B cell (primary cell): ENCODE data around the gene CCDC122. TPM values are rescaled to one million over a fixed set of nuclear protein-coding genes. Genes with fewer than 3 reads are reported as not detected.

ENCODE experiments used
- ATAC-seq: fragments of 200-7000 bp; cut with Tn5 transposase; one replicate; pipeline ENCODE4 v1.10.0; 2021; ENCODE audit warnings: low read depth, mild to moderate bottlenecking, moderate number of reproducible peaks, moderate library complexity
- CTCF ChIA-PET: fragments of 350-600 bp; sonication (Branson Sonifier 250); formaldehyde crosslinking; loops from one replicate; lab custom pipeline; 2021; ENCODE audit warnings: antibody characterized with exemption, inconsistent platforms; lab: Charles Lee
- POLR2A ChIA-PET: fragments of 350-600 bp; sonication (Branson Sonifier 250); formaldehyde crosslinking; loops from one replicate; lab custom pipeline; 2021; ENCODE audit warnings: antibody characterized with exemption; lab: Charles Lee
- DNase-seq: peaks from one replicate; pipeline ENCODE4 v3.0.0; 2013
- H2AFZ ChIP-seq: 2 replicates; pipeline ENCODE4 v1.6.1; 2012; ENCODE audit warnings: mild to moderate bottlenecking, low read depth, low read length; ENCODE audit not compliant: insufficient read depth, poor library complexity, severe bottlenecking
- H3K27ac ChIP-seq, 2 donors: 1 replicate in 1 of 2; 2 replicates in 1 of 2; pipeline ENCODE4 v1.5.1; 2012 to 2013; ENCODE audit warnings: low read length in 2 of 2, mild to moderate bottlenecking in 2 of 2, moderate library complexity in 1 of 2
- H3K27me3 ChIP-seq, 4 experiments: fragments of 200-600 bp in 1 of 4; sonication (generic) in 1 of 4; replicated peaks in 1 of 4; 1 replicate in 2 of 4; 2 replicates in 2 of 4; pipeline versions ENCODE4 v1.6.1 to v1.7.0; 2013 to 2016; ENCODE audit warnings: low read length in 3 of 4, mild to moderate bottlenecking in 2 of 4, mixed read lengths in 1 of 4, moderate library complexity in 1 of 4; ENCODE audit not compliant: insufficient read depth in 4 of 4, control insufficient read depth in 3 of 4; ENCODE audit errors: control extremely low read depth in 1 of 4
- H3K36me3 ChIP-seq, 2 experiments: replicated peaks in 1 of 2; 1 replicate in 1 of 2; 2 replicates in 1 of 2; pipeline versions ENCODE4 v1.6.1 to v1.7.1; 2013; ENCODE audit warnings: low read length in 1 of 2; ENCODE audit not compliant: insufficient read depth in 2 of 2, control insufficient read depth in 1 of 2; ENCODE audit errors: control extremely low read depth in 1 of 2, extremely low read depth in 1 of 2
- H3K4me1 ChIP-seq, 2 donors: fragments of 200-600 bp in 1 of 2; sonication (generic) in 1 of 2; 1 replicate in 1 of 2; 2 replicates in 1 of 2; pipeline versions ENCODE4 v1.5.1 to v1.6.1; 2013 to 2017; ENCODE audit warnings: low read length in 2 of 2; ENCODE audit not compliant: control insufficient read depth in 2 of 2, insufficient read depth in 2 of 2
- H3K4me2 ChIP-seq: replicated peaks from 2 replicates; pipeline ENCODE3; 2012; ENCODE audit warnings: mild to moderate bottlenecking, low read depth, low read length; ENCODE audit not compliant: poor library complexity, severe bottlenecking
- H3K4me3 ChIP-seq, 5 experiments: fragments of 200-600 bp in 1 of 5; sonication (generic) in 1 of 5; 1 replicate in 3 of 5; 2 replicates in 2 of 5; pipeline versions ENCODE4 v1.5.1 to v1.7.0; 2011 to 2016; ENCODE audit warnings: low read length in 4 of 5, mild to moderate bottlenecking in 4 of 5, low read depth in 2 of 5, control low read depth in 1 of 5, moderate library complexity in 1 of 5; ENCODE audit not compliant: insufficient read depth in 1 of 5; ENCODE audit errors: control extremely low read depth in 1 of 5, extremely low read depth in 1 of 5
- H3K79me2 ChIP-seq: fragments of 200-600 bp; sonication (generic); one replicate; pipeline ENCODE4 v1.6.0; 2016; ENCODE audit warnings: low read length; ENCODE audit not compliant: control insufficient read depth, insufficient read depth
- H3K9ac ChIP-seq: fragments of 200-600 bp; sonication (generic); 2 replicates; pipeline ENCODE4 v1.6.1; 2017; ENCODE audit warnings: mild to moderate bottlenecking, low read length, moderate library complexity
- H3K9me3 ChIP-seq, 3 donors: one replicate each; pipeline versions ENCODE4 v1.6.1 to v1.7.1; 2013; ENCODE audit warnings: low read length in 2 of 3; ENCODE audit not compliant: control insufficient read depth in 2 of 3, insufficient read depth in 1 of 3; ENCODE audit errors: control extremely low read depth in 1 of 3
- H4K20me1 ChIP-seq: 2 replicates; pipeline ENCODE4 v1.6.0; 2012; ENCODE audit warnings: mild to moderate bottlenecking, low read length; ENCODE audit not compliant: insufficient read depth, control insufficient read depth, poor library complexity, severe bottlenecking
- H3K27ac Mint-ChIP-seq: one replicate; pipeline ENCODE4 v1.8.0; 2021; ENCODE audit warnings: mixed read lengths
- H3K27me3 Mint-ChIP-seq: one replicate; pipeline ENCODE4 v1.8.0; 2021; ENCODE audit warnings: mixed read lengths
- H3K4me1 Mint-ChIP-seq: one replicate; pipeline ENCODE4 v1.8.0; 2021; ENCODE audit warnings: mixed read lengths
- H3K4me3 Mint-ChIP-seq: one replicate; pipeline ENCODE4 v1.8.0; 2021; ENCODE audit warnings: mixed read lengths
- H3K9me3 Mint-ChIP-seq: one replicate; pipeline ENCODE4 v1.8.0; 2022; ENCODE audit warnings: mixed read lengths; ENCODE audit not compliant: insufficient read depth
- CTCF ChIP-seq: fragments of 200-600 bp; IDR thresholded peaks from one replicate; pipeline ENCODE4 v1.8.0; 2022; ENCODE audit warnings: antibody characterized with exemption, mild to moderate bottlenecking
- EZH2 ChIP-seq: IDR thresholded peaks from 2 replicates; pipeline ENCODE4 v1.6.1; 2012; ENCODE audit warnings: borderline replicate concordance, low read depth, mild to moderate bottlenecking, moderate library complexity, low read length; ENCODE audit not compliant: insufficient read depth, poor library complexity, severe bottlenecking
- whole genome bisulfite sequencing: methylation state at CpG from one replicate; pipeline ENCODE4 v1.1.5; 2013; ENCODE audit warnings: missing lambda C conversion rate; ENCODE audit not compliant: insufficient coverage; 5-methylcytosine and 5-hydroxymethylcytosine counted together
- intact Hi-C: fragments of 100-400 bp; cut with micrococcal nuclease; formaldehyde crosslinking; loops from one replicate; pipeline ENCODE4 v1.10.0; 2022
- polyA plus RNA-seq: library from polyadenylated mRNA; depleted of rRNA; stranded (reverse); fragments of >200 nt; gene quantifications from 2 replicates; pipeline ENCODE4 v1.2.3, GENCODE V29; 2012
- total RNA-seq, 2 donors: library from RNA; stranded (reverse); fragments of 120-200 nt in 1 of 2; gene quantifications; 1 replicate in 1 of 2; 2 replicates in 1 of 2; pipeline versions ENCODE4 v1.2.3 to v1.2.4, GENCODE V29; 2013 to 2022

Gene CCDC122
- total and polyA plus RNA-seq, 2 donors (not counting 1 experiment from before 2014, with no cell fraction given): 1.1 to 12.1 TPM

GRCh38 chr13:43835701-43836100 is 43.8 kb downstream of the CCDC122 start:
- H3K4me2 ChIP-seq: no peak overlapping the region
- no peak for TF ChIP-seq EZH2
- no peak for TF ChIP-seq CTCF
- no peaks in the 10 kb centered on the region for H3K27me3 ChIP-seq
- H3K79me2 ChIP-seq: no peaks in the 10 kb centered on the region
- no peak overlapping the region for H3K27ac ChIP-seq
- ATAC-seq: no peak
- intact Hi-C loops: no loop called here
- Mint-ChIP-seq H3K4me1 (no peaks in the 10 kb centered on the region), H3K9me3 (peaks cover 1% of the 10 kb centered on the region), H3K27me3 (no peaks in the 10 kb centered on the region), H3K27ac (no peak overlapping the region), H3K4me3 (no peak overlapping the region)
- no peaks in the 10 kb centered on the region for H3K36me3 ChIP-seq
- H2AFZ ChIP-seq: no peak overlapping the region
- WGBS: no CpG with 5 or more reads among the region's 2 CpGs
- H3K9ac ChIP-seq: no peak overlapping the region
- H3K4me1 ChIP-seq: no peaks in the 10 kb centered on the region
- ChIA-PET CTCF (no interaction called here), POLR2A (no interaction called here)
- no peak for DNase-seq
- H3K9me3 ChIP-seq: no peaks in the 10 kb centered on the region
- H3K4me3 ChIP-seq: no peak overlapping the region
- H4K20me1 ChIP-seq: no peaks in the 10 kb centered on the region

- no peak for TF ChIP-seq EZH2
- no peak for TF ChIP-seq CTCF
- Mint-ChIP-seq H3K27ac (no peak overlapping the region), H3K9me3 (no peaks in the 10 kb centered on the region), H3K27me3 (no peaks in the 10 kb centered on the region), H3K4me3 (no peak overlapping the region), H3K4me1 (no peaks in the 10 kb centered on the region)
- no peak overlapping the region for H2AFZ ChIP-seq
- ChIA-PET POLR2A (no interaction called here), CTCF (no interaction called here)
- 100% methylated on average over 1 of the region's 2 CpGs for WGBS
- H3K27ac ChIP-seq: no peak overlapping the region
- H3K4me1 ChIP-seq: no peaks in the 10 kb centered on the region
- no peaks in the 10 kb centered on the region for H3K79me2 ChIP-seq
- no peak overlapping the region for H3K9ac ChIP-seq
- ATAC-seq (no peak), DNase-seq (no peak)
- H3K4me3 ChIP-seq: no peak overlapping the region
- no peaks in the 10 kb centered on the region for H4K20me1 ChIP-seq
- no peaks in the 10 kb centered on the region for H3K9me3 ChIP-seq
- H3K27me3 ChIP-seq: no peaks in the 10 kb centered on the region
- H3K36me3 ChIP-seq: no peaks in the 10 kb centered on the region
- H3K4me2 ChIP-seq: no peak overlapping the region
- intact Hi-C loops: no loop called here
These were observed 48.5 kb downstream of the CCDC122 start for GRCh38 chr13:43831088-43831487.
